Epithelial cell of proximal tubule (primary cell): Measurements from ENCODE around the gene PCDHA11. TPM values are rescaled to one million over a fixed set of nuclear protein-coding genes. Genes with fewer than 3 reads are reported as not detected.
"Not testable (repeated sequence)": the region's sequence is repeated elsewhere in the genome, so short reads cannot be mapped to it uniquely, and the experiment has no call there.

Experiments
- DNase-seq: peaks from one replicate; pipeline ENCODE4 v3.0.0-alpha.2; 2011; ENCODE audit warnings: low read depth
- H3K4me3 ChIP-seq: 2 replicates; pipeline ENCODE4 v1.5.1; 2011; ENCODE audit warnings: low read depth, mild to moderate bottlenecking, low read length
- total RNA-seq: library from RNA; depleted of rRNA; stranded (reverse); fragments of >200 nt; gene quantifications from 2 replicates; pipeline ENCODE4 v1.2.3, GENCODE V29; 2015
- TF ChIP-seq, protein P1 (sequence below): conservative IDR thresholded peaks from 2 replicates; pipeline ENCODE4 v1.5.1; 2012; ENCODE audit warnings: low read depth, mild to moderate bottlenecking, low read length

The PCDHA11 gene
- total RNA-seq, 1 donor from 2014 or later = not detected

GRCh38 chr5:140842798-140843733 is 25.7 kb upstream of the PCDHA11 start:
- TF ChIP-seq, protein P1, sequence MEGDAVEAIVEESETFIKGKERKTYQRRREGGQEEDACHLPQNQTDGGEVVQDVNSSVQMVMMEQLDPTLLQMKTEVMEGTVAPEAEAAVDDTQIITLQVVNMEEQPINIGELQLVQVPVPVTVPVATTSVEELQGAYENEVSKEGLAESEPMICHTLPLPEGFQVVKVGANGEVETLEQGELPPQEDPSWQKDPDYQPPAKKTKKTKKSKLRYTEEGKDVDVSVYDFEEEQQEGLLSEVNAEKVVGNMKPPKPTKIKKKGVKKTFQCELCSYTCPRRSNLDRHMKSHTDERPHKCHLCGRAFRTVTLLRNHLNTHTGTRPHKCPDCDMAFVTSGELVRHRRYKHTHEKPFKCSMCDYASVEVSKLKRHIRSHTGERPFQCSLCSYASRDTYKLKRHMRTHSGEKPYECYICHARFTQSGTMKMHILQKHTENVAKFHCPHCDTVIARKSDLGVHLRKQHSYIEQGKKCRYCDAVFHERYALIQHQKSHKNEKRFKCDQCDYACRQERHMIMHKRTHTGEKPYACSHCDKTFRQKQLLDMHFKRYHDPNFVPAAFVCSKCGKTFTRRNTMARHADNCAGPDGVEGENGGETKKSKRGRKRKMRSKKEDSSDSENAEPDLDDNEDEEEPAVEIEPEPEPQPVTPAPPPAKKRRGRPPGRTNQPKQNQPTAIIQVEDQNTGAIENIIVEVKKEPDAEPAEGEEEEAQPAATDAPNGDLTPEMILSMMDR = no peak
- no peak for DNase-seq
- no peak overlapping the region for H3K4me3 ChIP-seq

GRCh38 chr5:140848139-140849102 is 20.3 kb upstream of the PCDHA11 start, which contains the start of gene PCDHA9:
TSS of gene PCDHA9 (plus strand) at chr5:140848382. CDS start at chr5:140848496, 114 bp downstream.
- H3K4me3 ChIP-seq, DNase-seq: not testable (repeated sequence)

DNA sequence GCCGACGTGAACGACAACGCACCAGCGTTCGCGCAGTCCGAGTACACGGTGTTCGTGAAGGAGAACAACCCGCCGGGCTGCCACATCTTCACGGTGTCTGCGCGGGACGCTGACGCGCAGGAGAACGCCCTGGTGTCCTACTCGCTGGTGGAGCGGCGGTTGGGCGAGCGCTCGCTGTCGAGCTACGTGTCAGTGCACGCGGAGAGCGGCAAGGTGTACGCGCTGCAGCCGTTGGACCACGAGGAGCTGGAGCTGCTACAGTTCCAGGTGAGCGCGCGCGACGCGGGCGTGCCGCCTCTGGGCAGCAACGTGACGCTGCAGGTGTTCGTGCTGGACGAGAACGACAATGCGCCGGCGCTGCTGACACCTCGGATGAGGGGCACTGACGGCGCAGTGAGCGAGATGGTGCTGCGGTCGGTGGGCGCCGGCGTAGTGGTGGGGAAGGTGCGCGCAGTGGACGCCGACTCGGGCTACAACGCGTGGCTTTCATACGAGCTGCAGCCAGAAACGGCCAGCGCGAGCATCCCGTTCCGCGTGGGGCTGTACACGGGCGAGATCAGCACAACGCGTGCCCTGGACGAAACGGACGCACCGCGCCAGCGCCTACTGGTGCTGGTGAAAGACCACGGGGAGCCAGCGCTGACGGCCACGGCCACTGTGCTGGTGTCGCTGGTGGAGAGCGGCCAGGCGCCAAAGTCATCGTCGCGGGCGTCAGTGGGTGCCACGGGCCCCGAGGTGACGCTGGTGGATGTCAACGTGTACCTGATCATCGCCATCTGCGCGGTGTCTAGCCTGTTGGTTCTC is 18.7 kb upstream of the PCDHA11 start:
- H3K4me3 ChIP-seq, DNase-seq: not testable (repeated sequence)

- DNase-seq = no peak
- TF ChIP-seq, protein P1 = peak; percentile 39
- H3K4me3 ChIP-seq = peak within 1 kb of the TSS; percentile 44
Observed at GRCh38 chr5:140855772-140856674, 12.7 kb upstream of the PCDHA11 start, which contains the start of gene PCDHA10. TSS of gene PCDHA10 (plus strand) at chr5:140855897. CDS start at chr5:140856049, 152 bp downstream.

- H3K4me3 ChIP-seq = no peak overlapping the region
- no peak for DNase-seq
- TF ChIP-seq, protein P1 = no peak
Observed at GRCh38 chr5:140857177-140857986, 11.4 kb upstream of the PCDHA11 start.

- DNase-seq = no peak
- TF ChIP-seq, protein P1 = no peak
- no peak overlapping the region for H3K4me3 ChIP-seq
Observed at GRCh38 chr5:140857987-140858240, 10.8 kb upstream of the PCDHA11 start.
